Astrocyte of the spinal cord (primary cell): ENCODE measurements around the gene MACROD2.
"Not testable (repeated sequence)": the region's sequence is repeated elsewhere in the genome, so short reads cannot be mapped to it uniquely, and the experiment has no call there.

Source experiments
- DNase-seq: peaks from one replicate; pipeline ENCODE4 v3.0.0; 2011; ENCODE audit warnings: low read depth, low spot score
- H3K4me3 ChIP-seq: 2 replicates; pipeline ENCODE4 v1.5.1; 2011; ENCODE audit warnings: low read depth, mild to moderate bottlenecking, low read length, moderate library complexity
- in situ Hi-C: cut with HindIII; loops from 2 replicates; pipeline ENCODE4 v1.10.0; 2017; ENCODE audit warnings: low sequenced_read_pairs
- TF ChIP-seq, protein P1 (sequence below): IDR thresholded peaks from 2 replicates; pipeline ENCODE4 v1.5.1; 2012; ENCODE audit warnings: low read depth, mild to moderate bottlenecking, low read length, inconsistent platforms

Gene MACROD2

GRCh38 chr20:14245368-14245970 lies 250.2 kb downstream of the MACROD2 start:
- in situ Hi-C loops: no loop called here
- no peak for DNase-seq
- H3K4me3 ChIP-seq: no peak overlapping the region
- TF ChIP-seq, protein P1, sequence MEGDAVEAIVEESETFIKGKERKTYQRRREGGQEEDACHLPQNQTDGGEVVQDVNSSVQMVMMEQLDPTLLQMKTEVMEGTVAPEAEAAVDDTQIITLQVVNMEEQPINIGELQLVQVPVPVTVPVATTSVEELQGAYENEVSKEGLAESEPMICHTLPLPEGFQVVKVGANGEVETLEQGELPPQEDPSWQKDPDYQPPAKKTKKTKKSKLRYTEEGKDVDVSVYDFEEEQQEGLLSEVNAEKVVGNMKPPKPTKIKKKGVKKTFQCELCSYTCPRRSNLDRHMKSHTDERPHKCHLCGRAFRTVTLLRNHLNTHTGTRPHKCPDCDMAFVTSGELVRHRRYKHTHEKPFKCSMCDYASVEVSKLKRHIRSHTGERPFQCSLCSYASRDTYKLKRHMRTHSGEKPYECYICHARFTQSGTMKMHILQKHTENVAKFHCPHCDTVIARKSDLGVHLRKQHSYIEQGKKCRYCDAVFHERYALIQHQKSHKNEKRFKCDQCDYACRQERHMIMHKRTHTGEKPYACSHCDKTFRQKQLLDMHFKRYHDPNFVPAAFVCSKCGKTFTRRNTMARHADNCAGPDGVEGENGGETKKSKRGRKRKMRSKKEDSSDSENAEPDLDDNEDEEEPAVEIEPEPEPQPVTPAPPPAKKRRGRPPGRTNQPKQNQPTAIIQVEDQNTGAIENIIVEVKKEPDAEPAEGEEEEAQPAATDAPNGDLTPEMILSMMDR: no peak

GRCh38 chr20:14259689-14260088 lies 264.4 kb downstream of the MACROD2 start:
- no peak overlapping the region for H3K4me3 ChIP-seq
- DNase-seq: no peak
- in situ Hi-C loops: no loop called here
- TF ChIP-seq, protein P1: no peak

GRCh38 chr20:14260367-14260766 lies 265.1 kb downstream of the MACROD2 start:
- no peak overlapping the region for H3K4me3 ChIP-seq
- TF ChIP-seq, protein P1: no peak
- in situ Hi-C loops: no loop called here
- DNase-seq: no peak

DNA sequence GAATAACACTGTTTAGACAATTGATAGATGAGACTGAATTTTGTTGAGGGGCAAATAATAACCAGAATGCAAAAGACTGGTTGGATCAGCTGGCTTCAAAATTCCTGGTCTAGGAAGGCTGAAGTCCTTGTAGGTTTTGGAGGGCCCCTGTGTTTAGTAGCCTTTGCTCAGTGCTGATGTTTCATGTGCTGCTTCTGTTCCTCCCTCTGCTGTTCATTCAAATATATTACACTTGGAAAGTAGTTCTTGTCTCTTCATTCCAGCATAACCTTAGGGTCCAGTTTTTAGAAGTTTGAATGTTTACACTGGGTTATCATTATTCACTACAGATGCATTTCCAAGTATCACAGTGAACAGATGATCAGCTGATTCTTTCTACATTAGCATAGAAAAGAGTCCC lies 269.6 kb downstream of the MACROD2 start:
- TF ChIP-seq, protein P1: peak; percentile 22
- no peak overlapping the region for H3K4me3 ChIP-seq
- in situ Hi-C loops: no loop called here
- peak; percentile 10 for DNase-seq

DNA sequence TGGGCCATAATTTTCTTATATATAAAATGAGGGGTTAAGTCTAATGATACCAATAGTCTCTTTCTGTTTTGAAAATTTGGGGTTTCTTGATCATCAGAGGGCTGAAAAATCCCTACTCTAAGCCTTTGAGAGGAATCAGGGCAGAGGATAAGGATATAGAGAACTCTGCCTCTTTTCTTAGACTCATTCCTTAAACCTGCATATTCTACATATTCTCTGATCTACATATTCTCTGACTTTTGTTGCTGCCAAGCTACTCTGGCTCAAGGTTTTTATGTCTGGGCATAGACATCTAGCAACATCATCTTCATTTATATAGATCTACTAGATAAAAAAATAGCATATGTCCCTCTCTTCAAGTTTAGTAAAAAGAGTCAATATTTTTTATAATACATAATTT lies 270.9 kb downstream of the MACROD2 start:
- TF ChIP-seq, protein P1: no peak
- in situ Hi-C loops: no loop called here
- H3K4me3 ChIP-seq: no peak overlapping the region
- DNase-seq: no peak

GRCh38 chr20:14270751-14271150 lies 275.4 kb downstream of the MACROD2 start:
- H3K4me3 ChIP-seq, DNase-seq, in situ Hi-C loops: not testable (repeated sequence)

- H3K4me3 ChIP-seq: no peak overlapping the region
- in situ Hi-C loops: no loop called here
- no peak for DNase-seq
- TF ChIP-seq, protein P1: no peak
Measured at GRCh38 chr20:14282140-14282539, 286.8 kb downstream of the MACROD2 start.
